Measurements from ENCODE around the gene DLL4. TPM values are rescaled to one million over a fixed set of nuclear protein-coding genes. Genes with fewer than 3 reads are reported as not detected.

The DLL4 gene
- total and polyA plus RNA-seq, 7 donors, result 4.0 to 13.1 (median 7.2) TPM

DNA sequence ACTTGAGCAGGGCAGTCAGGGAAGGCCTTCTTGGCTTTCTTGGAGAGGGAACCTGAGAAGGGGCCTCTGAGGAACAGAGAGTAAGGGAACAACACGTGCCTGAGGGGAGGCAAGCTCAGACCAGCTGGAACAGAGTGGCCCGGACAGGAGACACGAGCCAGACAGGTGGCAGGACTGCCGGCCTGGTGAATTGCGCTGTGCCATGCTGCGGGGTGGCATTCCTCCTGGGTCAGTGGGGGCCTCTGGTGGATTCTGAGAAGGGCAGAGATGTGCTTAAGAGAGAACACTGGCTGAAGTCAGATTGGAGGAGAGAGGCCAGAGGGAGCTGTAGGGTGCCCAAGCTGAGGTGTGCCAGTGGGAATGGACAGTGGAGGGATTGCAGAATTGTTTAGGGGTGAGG, 29.0 kb downstream of the DLL4 start:
- Histone ChIP-seq H3K4me3 (no peak overlapping the region), H3K4me1 (peaks cover 37% of the 10 kb centered on the region), H3K36me3 (ENCODE audit: insufficient read depth in 1 of 2, low read depth in 1 of 2) (peaks cover 0 to 9% of the 10 kb centered on the region in 2 donors), H3K9me3 (no peaks in the 10 kb centered on the region), H3K27ac (peak overlapping the region; percentile 86), H3K27me3 (ENCODE audit: insufficient read depth in 3 of 3, low read length in 2 of 3) (no peaks in the 10 kb centered on the region)
- WGBS, 3 donors, result 32 to 50% (median 46%) methylated on average over 6 of the region's 6 CpGs
- DNase-seq (peak; percentile 79 to 93), ATAC-seq (peak; percentile 57 to 69 (median 62))
- TF ChIP-seq, protein P1, sequence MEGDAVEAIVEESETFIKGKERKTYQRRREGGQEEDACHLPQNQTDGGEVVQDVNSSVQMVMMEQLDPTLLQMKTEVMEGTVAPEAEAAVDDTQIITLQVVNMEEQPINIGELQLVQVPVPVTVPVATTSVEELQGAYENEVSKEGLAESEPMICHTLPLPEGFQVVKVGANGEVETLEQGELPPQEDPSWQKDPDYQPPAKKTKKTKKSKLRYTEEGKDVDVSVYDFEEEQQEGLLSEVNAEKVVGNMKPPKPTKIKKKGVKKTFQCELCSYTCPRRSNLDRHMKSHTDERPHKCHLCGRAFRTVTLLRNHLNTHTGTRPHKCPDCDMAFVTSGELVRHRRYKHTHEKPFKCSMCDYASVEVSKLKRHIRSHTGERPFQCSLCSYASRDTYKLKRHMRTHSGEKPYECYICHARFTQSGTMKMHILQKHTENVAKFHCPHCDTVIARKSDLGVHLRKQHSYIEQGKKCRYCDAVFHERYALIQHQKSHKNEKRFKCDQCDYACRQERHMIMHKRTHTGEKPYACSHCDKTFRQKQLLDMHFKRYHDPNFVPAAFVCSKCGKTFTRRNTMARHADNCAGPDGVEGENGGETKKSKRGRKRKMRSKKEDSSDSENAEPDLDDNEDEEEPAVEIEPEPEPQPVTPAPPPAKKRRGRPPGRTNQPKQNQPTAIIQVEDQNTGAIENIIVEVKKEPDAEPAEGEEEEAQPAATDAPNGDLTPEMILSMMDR (IDR thresholded peaks at IDR 0.05), result no peak
- intact Hi-C loops (cut with DNase I), result no loop called here

DNA sequence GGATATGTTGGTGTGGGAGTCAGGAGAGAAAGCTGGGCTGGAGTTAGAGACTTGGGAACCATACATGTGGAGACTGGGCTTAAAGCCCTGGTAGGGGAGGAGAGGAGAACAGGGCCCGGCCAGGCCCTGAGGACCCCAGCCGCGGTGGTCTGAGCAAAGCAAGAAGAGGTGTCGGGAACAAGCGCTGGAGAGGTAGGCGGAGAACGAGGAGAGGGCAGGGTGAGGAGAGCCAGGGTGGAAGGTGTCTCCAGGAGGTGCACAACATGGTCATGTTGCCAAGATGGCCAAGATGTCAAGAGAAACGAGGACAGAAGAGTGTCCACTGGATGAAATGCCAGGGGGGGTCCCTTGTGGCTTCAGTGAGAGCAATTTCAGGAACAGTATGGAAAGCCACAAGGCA, 29.6 kb downstream of the DLL4 start:
- Histone ChIP-seq H3K4me3 (no peak overlapping the region), H3K27me3 (ENCODE audit: insufficient read depth in 3 of 3, low read length in 2 of 3) (no peaks in the 10 kb centered on the region), H3K27ac (peak overlapping the region; percentile 86), H3K36me3 (ENCODE audit: insufficient read depth in 1 of 2, low read depth in 1 of 2) (peaks cover 0 to 9% of the 10 kb centered on the region in 2 donors), H3K9me3 (no peaks in the 10 kb centered on the region), H3K4me1 (peaks cover 36% of the 10 kb centered on the region)
- intact Hi-C loops (cut with DNase I), result no loop called here
- WGBS, 3 donors, result 87 to 96% (median 92%) methylated on average over 8 of the region's 8 CpGs
- DNase-seq, result no peak
- no peak for ATAC-seq
- TF ChIP-seq, protein P1 (IDR thresholded peaks at IDR 0.05), result no peak

DNA sequence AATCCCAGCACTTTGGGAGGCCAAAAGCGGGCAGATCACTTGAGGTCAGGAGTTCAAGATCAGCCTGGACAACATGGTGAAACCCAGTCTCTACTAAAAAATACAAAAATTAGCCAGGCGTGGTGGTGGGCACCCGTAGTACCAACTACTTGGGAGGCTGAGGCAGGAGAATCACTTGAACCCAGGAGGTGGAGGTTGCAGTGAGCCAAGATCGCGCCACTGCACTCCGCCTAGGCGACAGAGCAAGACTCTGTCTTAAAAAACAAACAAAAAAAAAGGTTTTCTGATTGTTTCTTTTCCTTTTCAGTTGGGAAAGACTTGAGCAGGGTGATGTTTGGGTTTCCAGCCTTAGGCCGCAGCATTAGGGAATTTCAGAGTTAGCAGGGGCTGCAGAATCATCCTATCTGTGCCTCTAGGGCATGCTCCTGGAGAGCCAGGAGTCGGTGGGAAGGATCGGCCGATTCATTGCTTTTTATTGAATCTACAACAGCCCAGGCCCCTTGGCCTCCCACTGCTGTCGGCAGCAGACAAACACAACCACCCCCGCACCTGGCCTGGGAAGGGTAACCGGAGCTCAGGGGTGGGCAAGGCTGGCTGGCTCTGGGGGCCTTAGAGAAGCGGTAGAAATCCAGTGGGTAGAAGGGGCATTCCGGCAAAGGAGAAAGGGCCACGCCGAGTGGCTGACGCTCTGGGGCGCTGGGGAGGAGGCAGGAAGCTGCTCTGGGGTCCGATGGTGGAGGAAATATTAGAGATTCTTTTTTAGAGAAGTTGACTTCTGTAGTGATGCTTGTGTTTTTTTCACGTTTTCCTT, 30.4 kb downstream of the DLL4 start:
- TF ChIP-seq, protein P1 (IDR thresholded peaks at IDR 0.05), result no peak
- DNase-seq (no peak), ATAC-seq (no peak)
- no peak overlapping the region for H3K4me3 ChIP-seq
- H3K27me3 ChIP-seq (ENCODE audit: insufficient read depth in 3 of 3, low read length in 2 of 3), result no peaks in the 10 kb centered on the region
- intact Hi-C loops (cut with DNase I), result no loop called here
- WGBS, 3 donors, result 90 to 93% (median 92%) methylated on average over 22 of the region's 22 CpGs
- H3K27ac ChIP-seq, result no peak overlapping the region
- peaks cover 0 to 9% of the 10 kb centered on the region in 2 donors for H3K36me3 ChIP-seq (ENCODE audit: insufficient read depth in 1 of 2, low read depth in 1 of 2)
- no peaks in the 10 kb centered on the region for H3K9me3 ChIP-seq
- H3K4me1 ChIP-seq, result peaks cover 29% of the 10 kb centered on the region

DNA sequence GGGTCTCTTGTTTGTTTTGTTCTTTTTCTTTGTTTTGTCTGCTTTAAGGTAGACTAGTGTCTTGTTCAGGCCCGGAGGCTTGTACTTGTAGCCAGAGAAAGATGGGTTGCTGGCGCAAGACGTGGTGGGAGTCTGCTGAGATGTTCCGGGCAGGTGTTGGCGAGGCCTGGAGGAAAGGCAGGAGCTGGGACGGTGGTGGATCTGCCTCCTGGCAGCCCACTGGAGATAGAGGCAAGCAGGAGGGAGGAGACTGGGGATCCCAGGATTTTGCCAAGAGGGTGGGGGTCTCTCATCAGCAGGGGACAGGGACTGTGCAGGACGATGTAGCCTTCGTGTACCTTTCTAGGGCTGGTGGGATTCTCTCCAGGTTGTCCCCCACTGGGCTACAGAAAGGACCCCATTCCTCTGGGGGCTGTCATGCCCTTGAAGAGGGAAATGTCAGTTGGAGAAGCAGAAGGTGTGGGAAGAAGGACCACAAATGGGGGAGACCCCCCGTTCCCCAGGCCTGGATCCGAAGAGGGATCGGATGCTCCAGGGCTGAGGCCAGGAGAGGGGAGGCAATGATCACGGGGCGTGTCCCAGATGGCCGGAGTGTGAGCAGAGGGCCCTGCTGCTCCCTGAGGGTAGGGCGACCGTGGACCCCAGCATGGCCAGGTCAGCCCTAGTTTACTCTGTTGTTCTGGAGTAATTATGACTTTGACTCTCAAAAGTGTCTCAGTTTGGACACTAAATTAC, 31.2 kb downstream of the DLL4 start:
- TF ChIP-seq, protein P1 (IDR thresholded peaks at IDR 0.05), result no peak
- Histone ChIP-seq H3K27me3 (ENCODE audit: insufficient read depth in 3 of 3, low read length in 2 of 3) (no peaks in the 10 kb centered on the region), H3K4me3 (no peak overlapping the region), H3K36me3 (ENCODE audit: insufficient read depth in 1 of 2, low read depth in 1 of 2) (peaks cover 0 to 3% of the 10 kb centered on the region in 2 donors), H3K4me1 (peaks cover 23% of the 10 kb centered on the region), H3K9me3 (no peaks in the 10 kb centered on the region), H3K27ac (no peak overlapping the region)
- no peak for ATAC-seq
- DNase-seq, result no peak
- intact Hi-C loops (cut with DNase I), result no loop called here
- 93 to 95% (median 94%) methylated on average over 16 of the region's 16 CpGs for WGBS, 3 donors
